Mammary epithelial cell (primary cell): ENCODE measurements around the gene CYSRT1.

ENCODE experiments used
- EZH2 ChIP-seq: IDR thresholded peaks from 2 replicates; pipeline ENCODE4 v1.6.1; 2012; ENCODE audit warnings: low read length, inconsistent platforms, borderline replicate concordance
- TF ChIP-seq, protein P1 (sequence below), 2 donors: IDR thresholded peaks in 1 of 2; conservative IDR thresholded peaks in 1 of 2; 2 replicates each; pipeline ENCODE4 v1.5.1; 2011 to 2012; ENCODE audit warnings: inconsistent platforms in 2 of 2, low read length in 2 of 2, mild to moderate bottlenecking in 2 of 2, control low read depth in 1 of 2, low read depth in 1 of 2; ENCODE audit not compliant: insufficient read depth in 1 of 2; ENCODE audit errors: extremely low read depth in 1 of 2

- no peak for TF ChIP-seq EZH2
- TF ChIP-seq, protein P1, sequence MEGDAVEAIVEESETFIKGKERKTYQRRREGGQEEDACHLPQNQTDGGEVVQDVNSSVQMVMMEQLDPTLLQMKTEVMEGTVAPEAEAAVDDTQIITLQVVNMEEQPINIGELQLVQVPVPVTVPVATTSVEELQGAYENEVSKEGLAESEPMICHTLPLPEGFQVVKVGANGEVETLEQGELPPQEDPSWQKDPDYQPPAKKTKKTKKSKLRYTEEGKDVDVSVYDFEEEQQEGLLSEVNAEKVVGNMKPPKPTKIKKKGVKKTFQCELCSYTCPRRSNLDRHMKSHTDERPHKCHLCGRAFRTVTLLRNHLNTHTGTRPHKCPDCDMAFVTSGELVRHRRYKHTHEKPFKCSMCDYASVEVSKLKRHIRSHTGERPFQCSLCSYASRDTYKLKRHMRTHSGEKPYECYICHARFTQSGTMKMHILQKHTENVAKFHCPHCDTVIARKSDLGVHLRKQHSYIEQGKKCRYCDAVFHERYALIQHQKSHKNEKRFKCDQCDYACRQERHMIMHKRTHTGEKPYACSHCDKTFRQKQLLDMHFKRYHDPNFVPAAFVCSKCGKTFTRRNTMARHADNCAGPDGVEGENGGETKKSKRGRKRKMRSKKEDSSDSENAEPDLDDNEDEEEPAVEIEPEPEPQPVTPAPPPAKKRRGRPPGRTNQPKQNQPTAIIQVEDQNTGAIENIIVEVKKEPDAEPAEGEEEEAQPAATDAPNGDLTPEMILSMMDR (conservative IDR thresholded peaks at IDR 0.05 in 1 of 2, IDR thresholded peaks at IDR 0.05 in 1 of 2; ENCODE audit: extremely low read depth in 1 of 2, insufficient read depth in 1 of 2, low read depth in 1 of 2, low read length in 2 of 2): no peak
These were observed 29.3 kb upstream of the CYSRT1 start for GRCh38 chr9:137195525-137196220.
